Measurements from ENCODE around the gene FNDC3B.
"Not testable (repeated sequence)": the region's sequence is repeated elsewhere in the genome, so short reads cannot be mapped to it uniquely, and the experiment has no call there.

FNDC3B gene

DNA sequence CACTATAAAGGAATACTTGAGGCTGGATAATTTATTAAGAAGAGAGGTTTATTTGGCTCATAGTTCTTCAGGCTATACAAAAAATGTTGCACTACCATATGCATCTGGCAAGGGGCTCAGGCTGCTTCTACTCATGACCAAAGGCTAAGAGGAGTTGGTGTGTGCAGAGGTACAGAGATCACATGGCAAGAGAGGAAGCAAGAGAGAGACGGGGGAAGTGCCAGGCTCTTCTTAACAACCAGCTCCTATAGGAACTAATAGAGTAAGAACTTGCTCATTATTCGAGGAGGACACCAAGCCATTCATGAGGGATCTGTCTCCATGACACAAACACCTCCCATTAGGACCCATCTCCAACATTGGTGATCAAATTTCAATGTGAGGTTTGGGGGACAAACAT is 6.0 kb upstream of the FNDC3B start:
- H3K9ac ChIP-seq (ENCODE audit: low read length) = no peak overlapping the region
- peaks cover 5% of the 10 kb centered on the region for H3K4me1 ChIP-seq (ENCODE audit: control insufficient read depth, low read depth, low read length)
- H3K4me3 ChIP-seq (ENCODE audit: low read length) = no peak overlapping the region
- H3K9me3 ChIP-seq (ENCODE audit: control insufficient read depth, low read depth, low read length) = no peaks in the 10 kb centered on the region
- no peaks in the 10 kb centered on the region for H3K36me3 ChIP-seq (ENCODE audit: control insufficient read depth, low read depth, low read length)
- H3K27me3 ChIP-seq (ENCODE audit: control insufficient read depth, insufficient read depth, low read length) = no peaks in the 10 kb centered on the region
- no peak overlapping the region for H3K27ac ChIP-seq (ENCODE audit: low read length)

DNA sequence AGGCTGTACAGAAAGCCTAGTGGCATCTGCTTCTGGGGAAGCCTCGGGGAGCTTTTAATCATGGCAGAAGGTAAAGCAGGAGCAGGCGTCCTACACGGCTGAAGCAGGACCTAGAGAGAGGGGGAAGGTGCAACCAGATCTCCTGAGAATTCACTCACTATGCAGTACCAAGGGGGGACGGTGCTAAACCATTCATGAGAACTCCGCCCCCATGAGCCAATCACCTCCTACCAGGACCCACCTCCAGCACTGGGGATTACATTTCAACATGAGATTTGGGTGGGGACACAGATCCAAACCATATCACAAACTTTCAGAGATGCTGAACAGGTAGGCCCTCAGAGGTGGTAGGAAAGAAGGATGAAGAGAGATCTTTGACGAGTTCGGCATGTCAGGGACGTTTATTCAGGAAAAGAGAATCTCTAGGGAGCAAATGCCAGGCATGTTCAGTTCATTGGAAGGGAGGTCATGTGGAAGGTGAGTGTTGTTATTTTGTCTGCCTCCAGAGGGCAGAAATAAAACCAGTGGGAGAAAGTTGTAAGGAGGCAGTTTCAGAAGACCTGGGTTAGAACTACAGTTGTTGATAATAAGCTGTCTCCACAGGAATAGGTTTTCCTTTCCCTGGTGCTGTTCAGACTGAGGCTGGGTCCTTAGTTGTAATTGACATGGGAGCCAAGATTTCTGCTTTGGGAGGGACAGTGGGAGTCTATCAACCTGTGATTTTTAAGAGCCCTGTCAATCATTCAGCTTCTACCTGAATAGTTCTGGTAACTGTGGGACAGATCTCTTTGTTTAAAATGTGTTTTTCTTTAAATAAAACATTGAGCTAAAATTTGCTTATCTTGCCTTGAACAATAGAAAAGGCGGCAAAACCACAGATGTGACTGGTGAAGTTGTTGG is 4.3 kb upstream of the FNDC3B start:
- no peak overlapping the region for H3K9ac ChIP-seq (ENCODE audit: low read length)
- H3K27ac ChIP-seq (ENCODE audit: low read length) = no peak overlapping the region

DNA sequence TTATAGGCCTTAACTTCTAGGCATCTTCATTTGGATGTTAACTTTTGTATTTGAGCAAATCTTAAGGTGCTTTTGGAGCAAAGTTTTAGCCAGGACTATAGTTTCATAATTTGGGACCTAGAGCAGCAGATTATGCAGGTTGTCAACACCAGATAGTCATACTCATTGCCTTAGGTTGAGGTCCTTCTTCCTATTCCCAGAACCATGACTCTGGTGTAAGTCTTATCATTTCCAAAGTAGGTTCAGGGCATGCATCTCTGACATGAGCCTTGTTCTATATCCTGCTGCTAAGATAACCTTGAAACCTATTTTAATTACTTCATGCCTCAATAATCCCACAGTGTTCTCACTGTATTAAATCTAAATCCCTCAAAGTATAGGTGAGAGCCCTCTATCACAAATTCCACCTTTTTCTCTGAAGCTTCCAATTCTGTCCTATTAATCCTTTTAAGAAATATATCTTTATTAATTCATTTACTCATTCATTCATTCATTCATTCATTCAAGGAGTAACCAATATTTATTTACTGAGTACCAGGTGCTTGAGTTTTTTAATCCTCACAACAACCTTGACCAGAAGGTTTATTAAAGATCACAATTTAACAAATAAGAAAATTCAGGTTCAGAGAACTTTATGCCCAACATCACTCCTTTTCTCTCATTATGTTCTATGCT is 2.7 kb upstream of the FNDC3B start:
- Histone ChIP-seq H3K9ac (ENCODE audit: low read length) (no peak overlapping the region), H3K27ac (ENCODE audit: low read length) (no peak overlapping the region), H3K9me3 (ENCODE audit: control insufficient read depth, low read depth, low read length) (no peaks in the 10 kb centered on the region), H3K27me3 (ENCODE audit: control insufficient read depth, insufficient read depth, low read length) (no peaks in the 10 kb centered on the region), H3K36me3 (ENCODE audit: control insufficient read depth, low read depth, low read length) (no peaks in the 10 kb centered on the region), H3K4me3 (ENCODE audit: low read length) (no peak overlapping the region), H3K4me1 (ENCODE audit: control insufficient read depth, low read depth, low read length) (peaks cover 14% of the 10 kb centered on the region)

More for the DNA sequence above, 4.3 kb upstream of the FNDC3B start:
- Histone ChIP-seq H3K27me3 (ENCODE audit: control insufficient read depth, insufficient read depth, low read length) (no peaks in the 10 kb centered on the region), H3K4me3 (ENCODE audit: low read length) (no peak overlapping the region), H3K36me3 (ENCODE audit: control insufficient read depth, low read depth, low read length) (no peaks in the 10 kb centered on the region), H3K4me1 (ENCODE audit: control insufficient read depth, low read depth, low read length) (peaks cover 8% of the 10 kb centered on the region), H3K9me3 (ENCODE audit: control insufficient read depth, low read depth, low read length) (no peaks in the 10 kb centered on the region)

DNA sequence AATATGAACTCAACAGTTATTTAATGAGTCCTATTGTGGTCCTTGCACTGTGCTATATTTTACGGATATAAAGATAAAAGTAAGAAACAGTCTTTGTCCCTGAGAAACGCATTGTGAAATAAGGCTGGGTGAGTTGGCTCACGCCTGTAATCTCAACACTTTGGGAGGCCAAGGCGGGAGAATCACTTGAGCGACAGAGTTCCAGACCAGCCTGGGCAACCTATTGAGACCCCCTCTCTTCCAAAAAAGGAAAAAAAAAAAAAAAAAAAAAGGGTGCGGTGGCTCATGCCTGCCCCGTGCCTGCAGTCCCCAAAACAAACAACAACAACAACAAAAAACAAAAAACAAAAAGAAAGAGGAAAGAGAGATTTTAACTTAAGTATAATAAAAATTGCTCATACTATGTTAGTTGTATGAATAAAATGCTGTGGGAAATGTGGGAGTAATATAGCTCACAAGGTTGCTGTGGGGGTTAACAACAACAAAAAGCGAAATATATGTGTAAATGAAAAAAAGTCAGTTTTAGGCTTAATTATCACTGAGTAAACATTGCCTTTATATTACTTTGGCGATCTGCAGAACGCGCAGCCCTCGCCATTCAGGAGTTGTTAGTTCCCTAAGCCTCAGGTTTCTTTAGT is 461 bp upstream of the FNDC3B start:
- no peak overlapping the region for H3K27ac ChIP-seq (ENCODE audit: low read length)
- no peaks in the 10 kb centered on the region for H3K9me3 ChIP-seq (ENCODE audit: control insufficient read depth, low read depth, low read length)
- H3K36me3 ChIP-seq (ENCODE audit: control insufficient read depth, low read depth, low read length) = no peaks in the 10 kb centered on the region
- peak overlapping the region; percentile 74 for H3K4me3 ChIP-seq (ENCODE audit: low read length)
- peak overlapping the region; percentile 94 for H3K9ac ChIP-seq (ENCODE audit: low read length)
- peaks cover 23% of the 10 kb centered on the region for H3K4me1 ChIP-seq (ENCODE audit: control insufficient read depth, low read depth, low read length)
- H3K27me3 ChIP-seq (ENCODE audit: control insufficient read depth, insufficient read depth, low read length) = no peaks in the 10 kb centered on the region

DNA sequence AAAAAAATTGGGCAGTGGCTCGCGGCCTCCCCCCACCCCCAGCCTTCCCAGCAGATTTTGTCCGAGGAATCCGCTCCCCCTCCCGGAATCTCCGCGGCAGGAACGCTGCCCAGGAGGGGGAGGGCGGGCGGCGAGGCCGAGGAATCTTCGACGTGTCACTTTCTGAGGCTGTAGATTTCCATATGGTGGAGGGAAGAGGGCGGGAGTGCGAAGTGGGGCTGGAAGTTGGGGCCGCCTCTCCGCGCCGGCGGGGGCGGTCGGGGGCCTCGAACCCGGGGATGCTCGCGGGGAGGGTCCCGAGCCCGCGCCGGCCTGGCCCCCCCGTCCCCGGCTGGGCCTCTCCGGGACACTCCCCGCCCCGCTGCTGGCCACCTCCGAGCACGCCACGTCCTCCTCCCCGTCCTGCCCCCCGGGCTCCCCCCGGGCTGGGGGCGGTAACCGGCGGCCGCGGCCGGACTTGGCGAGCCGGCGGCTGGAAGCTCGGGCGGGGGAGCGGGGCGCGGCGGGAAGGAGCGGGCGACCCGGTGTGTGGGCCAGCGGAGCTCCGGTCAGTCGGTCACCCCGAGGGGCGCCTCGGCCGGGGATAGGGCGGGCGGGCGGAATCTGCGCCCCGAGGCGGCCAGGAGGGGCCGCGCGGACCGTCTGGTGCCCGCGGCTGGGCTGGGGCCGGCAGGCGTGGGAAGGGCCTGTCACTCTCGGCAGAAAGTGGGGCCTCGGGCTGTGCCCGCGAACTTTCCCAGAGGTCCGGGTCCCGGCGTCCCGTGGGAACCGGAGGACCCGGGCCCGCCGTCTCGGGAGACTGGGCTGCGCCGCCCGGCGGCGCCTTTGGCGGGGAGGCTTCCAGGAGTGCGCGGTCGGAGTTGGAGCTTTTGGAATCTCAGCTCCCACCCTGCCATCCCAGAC is 951 bp downstream of the FNDC3B start:
- H3K4me1 ChIP-seq (ENCODE audit: control insufficient read depth, low read depth, low read length) = peaks cover 18% of the 10 kb centered on the region

DNA sequence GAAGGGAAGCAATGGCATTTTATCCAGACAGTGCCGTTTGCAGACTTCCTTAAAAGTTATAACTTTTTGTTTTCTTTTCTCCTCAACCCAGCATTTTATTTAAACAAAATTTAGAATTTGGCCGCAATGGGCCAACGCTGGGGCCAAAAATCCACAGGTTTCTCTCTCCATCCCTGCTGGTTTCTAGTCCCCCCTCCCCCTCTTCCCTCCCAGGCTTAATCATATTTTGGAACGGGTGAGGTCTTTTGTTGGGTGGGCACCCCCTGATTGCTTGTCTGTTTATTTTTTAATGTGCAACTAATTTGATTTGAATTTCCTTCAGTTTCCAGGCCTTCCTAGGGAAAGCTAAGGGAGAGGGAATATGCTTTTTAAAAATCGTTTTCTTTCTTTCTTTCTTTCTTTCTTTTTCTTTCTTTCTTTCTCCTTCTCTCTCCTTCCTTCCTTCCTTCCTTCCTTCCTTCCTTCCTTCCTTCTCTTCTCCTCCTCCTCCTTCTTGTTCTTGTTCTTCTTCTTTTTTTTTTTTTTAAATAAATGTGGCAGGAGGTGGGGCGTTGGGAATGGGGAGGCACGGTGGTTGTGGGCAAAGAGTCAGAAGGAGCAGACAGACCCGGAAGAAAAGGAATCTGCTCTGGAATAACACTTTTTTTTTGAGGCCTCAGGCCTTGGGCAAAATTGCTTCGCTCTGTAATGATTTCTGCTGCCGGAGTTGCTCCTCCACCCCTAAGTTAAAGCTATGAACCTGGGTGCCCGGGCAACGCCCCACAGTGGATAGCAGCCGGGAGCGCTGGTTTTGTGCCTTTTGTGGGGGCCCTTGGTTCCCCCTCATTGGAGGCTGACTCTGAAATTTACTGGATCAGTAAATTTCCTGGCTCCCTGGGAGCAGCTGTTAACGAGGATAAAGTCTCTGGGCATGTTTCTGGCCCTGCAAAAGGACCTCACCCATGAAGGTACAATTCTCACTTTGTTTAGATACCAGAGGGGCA is 1.9 kb downstream of the FNDC3B start:
- Histone ChIP-seq H3K9me3 (ENCODE audit: control insufficient read depth, low read depth, low read length) (no peaks in the 10 kb centered on the region), H3K4me3 (ENCODE audit: low read length) (peak overlapping the region; percentile 74), H3K4me1 (ENCODE audit: control insufficient read depth, low read depth, low read length) (peaks cover 17% of the 10 kb centered on the region), H3K27me3 (ENCODE audit: control insufficient read depth, insufficient read depth, low read length) (no peaks in the 10 kb centered on the region), H3K27ac (ENCODE audit: low read length) (no peak overlapping the region), H3K36me3 (ENCODE audit: control insufficient read depth, low read depth, low read length) (peaks cover 3% of the 10 kb centered on the region), H3K9ac (ENCODE audit: low read length) (peak overlapping the region; percentile 94)

More for the DNA sequence above, 951 bp downstream of the FNDC3B start:
- peaks cover 3% of the 10 kb centered on the region for H3K36me3 ChIP-seq (ENCODE audit: control insufficient read depth, low read depth, low read length)
- H3K4me3 ChIP-seq (ENCODE audit: low read length) = peak overlapping the region; percentile 74
- H3K27ac ChIP-seq (ENCODE audit: low read length) = peak overlapping the region; percentile 75
- H3K9me3 ChIP-seq (ENCODE audit: control insufficient read depth, low read depth, low read length) = no peaks in the 10 kb centered on the region
- H3K9ac ChIP-seq (ENCODE audit: low read length) = peak overlapping the region; percentile 94
- no peaks in the 10 kb centered on the region for H3K27me3 ChIP-seq (ENCODE audit: control insufficient read depth, insufficient read depth, low read length)

DNA sequence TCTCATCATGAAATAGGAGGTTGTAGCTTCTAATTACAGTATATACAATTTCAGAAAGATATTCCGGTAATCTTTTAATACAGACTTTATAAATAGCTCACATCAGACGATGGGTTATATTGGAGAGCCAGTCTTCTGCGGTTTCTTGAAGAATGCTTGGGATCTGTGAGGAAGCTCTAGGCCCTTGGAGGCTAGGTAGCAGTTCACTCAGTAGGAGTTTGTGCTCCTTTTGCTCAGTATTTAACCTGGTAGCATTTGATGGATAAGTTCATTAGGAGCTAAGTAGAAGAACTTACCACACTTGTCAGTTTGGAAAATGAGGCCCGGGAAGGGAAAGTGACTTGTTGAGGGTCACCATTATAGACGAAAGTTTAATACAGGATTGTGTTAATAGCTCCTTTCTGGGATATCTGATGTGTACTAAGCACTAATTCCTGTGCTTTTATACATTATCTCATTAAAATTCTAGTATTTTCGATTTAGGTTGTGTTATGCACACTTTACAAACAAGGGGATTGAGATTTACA is 2.8 kb downstream of the FNDC3B start:
- peak overlapping the region; percentile 74 for H3K4me3 ChIP-seq (ENCODE audit: low read length)
- H3K36me3 ChIP-seq (ENCODE audit: control insufficient read depth, low read depth, low read length) = peaks cover 3% of the 10 kb centered on the region
- H3K4me1 ChIP-seq (ENCODE audit: control insufficient read depth, low read depth, low read length) = peaks cover 19% of the 10 kb centered on the region
- no peaks in the 10 kb centered on the region for H3K9me3 ChIP-seq (ENCODE audit: control insufficient read depth, low read depth, low read length)
- H3K9ac ChIP-seq (ENCODE audit: low read length) = peak overlapping the region; percentile 94
- no peaks in the 10 kb centered on the region for H3K27me3 ChIP-seq (ENCODE audit: control insufficient read depth, insufficient read depth, low read length)
- H3K27ac ChIP-seq (ENCODE audit: low read length) = no peak overlapping the region

DNA sequence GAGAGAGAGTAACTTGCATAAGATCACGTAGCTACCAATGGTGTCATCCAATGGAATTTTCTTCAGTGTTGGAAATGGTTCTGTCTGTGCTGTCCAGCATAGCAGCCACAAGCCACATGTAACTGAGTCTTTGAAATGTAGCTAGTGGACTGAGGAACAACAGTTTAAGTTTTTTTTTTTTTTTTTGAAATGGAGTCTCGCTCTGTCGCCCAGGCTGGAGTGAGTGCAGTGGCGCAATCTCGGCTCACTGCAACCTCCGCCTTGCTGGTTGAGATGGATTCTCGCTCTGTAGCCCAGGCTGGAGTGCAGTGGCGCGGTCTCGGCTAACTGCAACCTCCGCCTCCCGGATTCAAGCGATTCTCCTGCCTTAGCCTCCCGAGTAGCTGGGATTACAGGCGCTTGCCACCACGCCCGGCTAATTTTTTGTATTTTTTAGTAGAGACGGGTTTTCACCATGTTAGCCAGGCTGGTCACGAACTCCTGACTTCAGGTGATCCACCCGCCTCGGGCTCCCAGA is 3.3 kb downstream of the FNDC3B start:
- H3K27ac ChIP-seq (ENCODE audit: low read length); H3K36me3 ChIP-seq (ENCODE audit: control insufficient read depth, low read depth, low read length); H3K9ac ChIP-seq (ENCODE audit: low read length); H3K9me3 ChIP-seq (ENCODE audit: control insufficient read depth, low read depth, low read length); H3K27me3 ChIP-seq (ENCODE audit: control insufficient read depth, insufficient read depth, low read length): not testable (repeated sequence)
- H3K4me3 ChIP-seq (ENCODE audit: low read length) = peak overlapping the region; percentile 74
- peaks cover 22% of the 10 kb centered on the region for H3K4me1 ChIP-seq (ENCODE audit: control insufficient read depth, low read depth, low read length)

DNA sequence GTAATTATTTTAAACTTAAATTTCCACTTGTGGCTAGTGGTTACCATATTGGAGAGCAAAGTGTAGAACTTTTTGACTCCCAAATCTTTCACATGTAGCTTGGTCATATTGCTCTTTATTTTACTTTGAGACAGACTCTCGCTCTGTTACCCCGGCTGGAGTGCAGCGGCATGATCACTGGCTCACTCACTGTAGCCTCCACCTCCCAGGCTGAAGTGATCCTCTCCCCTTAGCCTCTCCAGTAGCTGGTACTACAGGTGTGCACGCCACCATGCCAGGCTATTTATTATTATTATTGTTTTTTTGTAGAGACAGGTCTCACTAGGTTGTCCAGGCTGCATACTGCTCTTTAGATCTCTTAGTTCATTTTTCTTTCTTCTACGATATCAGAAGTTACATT is 3.9 kb downstream of the FNDC3B start:
- no peaks in the 10 kb centered on the region for H3K9me3 ChIP-seq (ENCODE audit: control insufficient read depth, low read depth, low read length)
- H3K27ac ChIP-seq (ENCODE audit: low read length) = no peak overlapping the region
- peaks cover 22% of the 10 kb centered on the region for H3K4me1 ChIP-seq (ENCODE audit: control insufficient read depth, low read depth, low read length)
- H3K4me3 ChIP-seq (ENCODE audit: low read length) = no peak overlapping the region
- H3K27me3 ChIP-seq (ENCODE audit: control insufficient read depth, insufficient read depth, low read length) = no peaks in the 10 kb centered on the region
- peaks cover 3% of the 10 kb centered on the region for H3K36me3 ChIP-seq (ENCODE audit: control insufficient read depth, low read depth, low read length)
- H3K9ac ChIP-seq (ENCODE audit: low read length) = no peak overlapping the region

DNA sequence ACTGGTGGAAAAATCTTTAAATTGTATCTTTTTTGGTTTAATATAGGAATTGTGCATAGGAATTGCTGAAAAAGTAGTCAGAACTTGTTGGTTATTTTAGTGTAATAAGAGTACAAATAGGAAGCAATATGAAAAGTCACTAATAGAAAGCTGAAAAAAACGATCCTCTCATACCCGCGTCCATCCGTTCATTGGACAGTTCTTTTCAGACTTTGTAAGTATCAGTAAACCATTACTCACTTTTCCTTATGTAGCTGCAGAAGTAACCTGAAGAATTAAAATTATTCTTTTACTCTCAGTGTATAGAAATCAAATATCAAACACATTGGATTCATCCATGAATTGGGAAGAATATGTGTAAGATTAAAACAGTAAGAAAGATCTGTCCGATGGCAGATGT is 4.4 kb downstream of the FNDC3B start:
- H3K27ac ChIP-seq (ENCODE audit: low read length) = no peak overlapping the region
- H3K27me3 ChIP-seq (ENCODE audit: control insufficient read depth, insufficient read depth, low read length) = no peaks in the 10 kb centered on the region
- H3K9ac ChIP-seq (ENCODE audit: low read length) = no peak overlapping the region
- no peaks in the 10 kb centered on the region for H3K9me3 ChIP-seq (ENCODE audit: control insufficient read depth, low read depth, low read length)
- H3K4me3 ChIP-seq (ENCODE audit: low read length) = no peak overlapping the region
- H3K36me3 ChIP-seq (ENCODE audit: control insufficient read depth, low read depth, low read length) = peaks cover 3% of the 10 kb centered on the region
- peaks cover 19% of the 10 kb centered on the region for H3K4me1 ChIP-seq (ENCODE audit: control insufficient read depth, low read depth, low read length)
